GM21717 (cell line): Measurements from ENCODE around the gene C10orf62.
"Not testable (repeated sequence)": the region's sequence is repeated elsewhere in the genome, so short reads cannot be mapped to it uniquely, and the experiment has no call there.

Experiments used
- ATAC-seq: cut with Tn5 transposase; IDR thresholded peaks from one replicate; pipeline ENCODE4 v1.9.1; 2021; ENCODE audit warnings: mild to moderate bottlenecking, moderate library complexity; ENCODE audit not compliant: unreplicated experiment

Gene C10orf62

GRCh38 chr10:97623277-97623676, 33.8 kb downstream of the C10orf62 start:
- no peak for ATAC-seq

- ATAC-seq = no peak
Measured at GRCh38 chr10:97627731-97628130, 38.2 kb downstream of the C10orf62 start.

- ATAC-seq = no peak
Measured at GRCh38 chr10:97628228-97628627, 38.7 kb downstream of the C10orf62 start.

GRCh38 chr10:97629289-97629688, 39.8 kb downstream of the C10orf62 start:
- no peak for ATAC-seq

- ATAC-seq = no peak
Measured at GRCh38 chr10:97631098-97631497, 41.6 kb downstream of the C10orf62 start.

- peak; percentile 96 for ATAC-seq
Measured at GRCh38 chr10:97632949-97633884, 43.7 kb downstream of the C10orf62 start, which contains the start of gene MORN4. Gene MORN4, minus strand, starts transcription at chr10:97633500. Its CDS starts 13,847 bp downstream, at chr10:97619653.

GRCh38 chr10:97633921-97634320, 44.4 kb downstream of the C10orf62 start:
- ATAC-seq = no peak

GRCh38 chr10:97635577-97635976, 46.1 kb downstream of the C10orf62 start:
- ATAC-seq = no peak

GRCh38 chr10:97639090-97639489, 49.6 kb downstream of the C10orf62 start:
- not testable (repeated sequence) for ATAC-seq

- ATAC-seq = peak; percentile 97
Measured at GRCh38 chr10:97640174-97640867, 50.8 kb downstream of the C10orf62 start, which contains the start of gene PI4K2A. Gene PI4K2A, plus strand, starts transcription at chr10:97640671. Its CDS starts 72 bp downstream, at chr10:97640743.
